Heart left ventricle (tissue), 16 donors: ENCODE measurements around the gene CCDC82. TPM values are rescaled to one million over a fixed set of nuclear protein-coding genes. Genes with fewer than 3 reads are reported as not detected.

Experiments
- ATAC-seq, 4 donors: fragments of 200-7000 bp; cut with Tn5 transposase; one replicate each; pipeline ENCODE4 v1.9.1; 2020 to 2022; ENCODE audit warnings: moderate library complexity in 4 of 4, mild to moderate bottlenecking in 3 of 4, moderate number of reproducible peaks in 1 of 4
- DNase-seq, 5 donors: peaks; one replicate each; pipeline ENCODE4 v3.0.0-alpha.2; 2020
- H3K27ac ChIP-seq, 12 donors: fragments of 200-600 bp; sonication (generic) in 4 of 12; one replicate each; pipeline versions ENCODE4 v1.5.0 to v1.8.0; 2016 to 2022; ENCODE audit warnings: mild to moderate bottlenecking in 2 of 12
- H3K27me3 ChIP-seq, 9 donors: fragments of 200-600 bp; sonication (generic) in 2 of 9; one replicate each; pipeline versions ENCODE4 v1.5.1 to v1.8.0; 2016 to 2022; ENCODE audit warnings: mild to moderate bottlenecking in 3 of 9
- H3K36me3 ChIP-seq, 9 donors: fragments of 200-600 bp; sonication (generic) in 2 of 9; one replicate each; pipeline versions ENCODE4 v1.5.0 to v1.8.0; 2018 to 2022; ENCODE audit warnings: mild to moderate bottlenecking in 2 of 9
- H3K4me1 ChIP-seq, 12 donors: fragments of 200-600 bp; sonication (generic) in 4 of 12; one replicate each; pipeline versions ENCODE4 v1.5.0 to v1.8.0; 2016 to 2022; ENCODE audit warnings: mild to moderate bottlenecking in 3 of 12
- H3K4me3 ChIP-seq, 12 donors: fragments of 200-600 bp; sonication (generic) in 4 of 12; one replicate each; pipeline versions ENCODE4 v1.5.0 to v1.8.0; 2017 to 2022; ENCODE audit warnings: mild to moderate bottlenecking in 9 of 12, moderate library complexity in 4 of 12
- H3K9me3 ChIP-seq, 12 donors: fragments of 200-600 bp; sonication (generic) in 4 of 12; one replicate each; pipeline versions ENCODE4 v1.5.0 to v1.8.0; 2016 to 2022; ENCODE audit warnings: mild to moderate bottlenecking in 1 of 12
- POLR2A ChIP-seq, 2 donors: fragments of 450-650 bp; IDR thresholded peaks; one replicate each; pipeline ENCODE4 v1.6.1; 2017; ENCODE audit warnings: antibody characterized with exemption in 2 of 2, mild to moderate bottlenecking in 2 of 2, moderate library complexity in 2 of 2
- WGBS, 4 donors: extraction: QIAGEN DNeasy Blood & Tissue Kit in 2 of 4; methylation state at CpG; one replicate each; pipeline versions ENCODE4 v1.1.5 to v1.1.7; 2013 to 2018; 5-methylcytosine and 5-hydroxymethylcytosine counted together
- intact Hi-C, 10 donors: fragments of 100-400 bp; cut with DNase I; formaldehyde crosslinking; loops; one replicate each; pipeline versions ENCODE4 v1.11.1 to v1.14.2; 2022
- polyA plus RNA-seq, 2 donors: library from polyadenylated mRNA; stranded (reverse); fragments of 200-250 nt; gene quantifications; one replicate each; pipeline ENCODE4 v1.2.3, GENCODE V29; 2013
- total RNA-seq, 9 donors: library from RNA; depleted of rRNA in 2 of 9; stranded (reverse); fragments of >200 nt in 2 of 9; fragmentation: NEBNext Ultra II Directional in 3 of 9; extraction: Animal tissue kit (Norgen Biotek cat#: 25700) in 3 of 9; gene quantifications; one replicate each; pipeline versions ENCODE4 v1.1.0 to v1.2.4, GENCODE V29; 2016 to 2023
- TF ChIP-seq, protein P1 (sequence below), 12 donors: fragments of 200-600 bp; sonication (generic) in 4 of 12; IDR thresholded peaks; one replicate each; pipeline versions ENCODE4 v1.5.0 to v1.8.0; 2018 to 2022; ENCODE audit warnings: antibody characterized with exemption in 12 of 12, mild to moderate bottlenecking in 5 of 12
- donor health status: ischemic (EF 13 %, LVEDD 7.1; RV severe dilation, severe dysfunction).
- donor health status: healthy with polysubstance abuse.
- donor health status: DM: no; HTN: yes; CAD: no.
- donor health status: DM: no; HTN: no; CAD: no.
- donor health status: ischemic (EF 25% LVEDD 6.9; RV normal size, moderate dysfunction).
- donor health status: ischemic (EF 25% LVEDD 5.7; RV mildly dilated, moderate dysfunction).
- donor health status: healthy.
- donor health status: DM: yes; HTN: yes; CAD: no.
- donor health status: ischemic (EF 35%, LVEDD 5.7; RV mildly dilated, moderate dysfunction).
- donor health status: nonischemic (EF 11% LVEDD 7.7; RV severe dilation, severe dysfunction).
- donor health status: DM: yes; HTN: yes; CAD: no.
- donor health status: PGD.
- donor health status: ischemic (EF 29% LVEDD 5.4; RV normal size, mild dysfunction).
- donor health status: nonischemic (EF 23%, LVEDD 6.1; RV moderate dilation, normal function).

Gene CCDC82
- total and polyA plus RNA-seq, 11 donors: 5.4 to 16.4 (median 14.5) TPM

DNA sequence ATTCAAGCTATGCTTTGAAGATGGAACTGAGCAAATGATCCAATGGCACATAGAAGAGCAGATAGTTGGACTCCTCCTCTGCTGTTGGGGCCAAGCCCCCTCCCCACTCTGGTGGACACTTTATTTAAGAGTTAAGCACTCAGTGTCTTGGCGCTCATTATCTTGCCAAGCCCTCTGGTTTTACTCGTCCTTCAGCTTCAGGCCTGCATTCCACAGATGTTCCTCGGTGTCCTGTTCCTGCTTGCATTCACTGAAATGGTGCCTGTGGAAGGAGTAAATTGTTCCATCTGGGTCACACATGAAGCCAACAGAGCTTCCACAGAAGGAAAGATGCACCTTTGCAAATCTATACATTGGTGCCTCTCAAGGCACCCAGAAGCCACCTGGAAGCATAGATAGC is 72.8 kb downstream of the CCDC82 start:
- Histone ChIP-seq H3K4me1 (peaks cover 0 to 94% (median 53%) of the 10 kb centered on the region in 12 donors), H3K27ac (no peak overlapping the region), H3K27me3 (no peaks in the 10 kb centered on the region)

DNA sequence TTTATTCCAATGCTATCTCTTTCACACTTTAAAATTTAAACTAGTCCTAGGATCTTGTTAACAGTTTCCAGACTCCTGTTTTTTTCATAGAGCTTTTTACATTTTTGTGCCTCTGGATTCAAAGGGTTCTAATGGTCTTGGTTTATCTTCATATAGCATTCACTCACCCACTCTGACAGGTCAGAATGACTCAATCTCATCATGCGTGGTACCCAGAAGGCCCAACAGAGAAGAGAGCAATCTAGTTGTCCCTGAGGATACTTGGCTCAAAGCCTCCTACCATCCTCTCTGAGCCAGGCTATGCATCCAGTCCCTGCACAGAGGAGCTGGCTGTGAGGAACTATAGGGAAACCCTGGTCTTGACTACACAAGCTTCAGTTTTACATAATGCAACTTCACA is 74.2 kb downstream of the CCDC82 start:
- WGBS, 4 donors: 77 to 96% (median 87%) methylated on average over 1 of the region's 1 CpG
- ATAC-seq (no peak), DNase-seq (no peak)
- no peaks in the 10 kb centered on the region for H3K36me3 ChIP-seq
- H3K4me1 ChIP-seq: peaks cover 0 to 98% (median 53%) of the 10 kb centered on the region in 12 donors
- H3K27ac ChIP-seq: peak overlapping the region in 5 of 12 donors; percentile 61 to 82 (median 67)
- no peak overlapping the region for H3K4me3 ChIP-seq
- no peaks in the 10 kb centered on the region for H3K9me3 ChIP-seq
- no peaks in the 10 kb centered on the region for H3K27me3 ChIP-seq
- TF ChIP-seq, protein P1, sequence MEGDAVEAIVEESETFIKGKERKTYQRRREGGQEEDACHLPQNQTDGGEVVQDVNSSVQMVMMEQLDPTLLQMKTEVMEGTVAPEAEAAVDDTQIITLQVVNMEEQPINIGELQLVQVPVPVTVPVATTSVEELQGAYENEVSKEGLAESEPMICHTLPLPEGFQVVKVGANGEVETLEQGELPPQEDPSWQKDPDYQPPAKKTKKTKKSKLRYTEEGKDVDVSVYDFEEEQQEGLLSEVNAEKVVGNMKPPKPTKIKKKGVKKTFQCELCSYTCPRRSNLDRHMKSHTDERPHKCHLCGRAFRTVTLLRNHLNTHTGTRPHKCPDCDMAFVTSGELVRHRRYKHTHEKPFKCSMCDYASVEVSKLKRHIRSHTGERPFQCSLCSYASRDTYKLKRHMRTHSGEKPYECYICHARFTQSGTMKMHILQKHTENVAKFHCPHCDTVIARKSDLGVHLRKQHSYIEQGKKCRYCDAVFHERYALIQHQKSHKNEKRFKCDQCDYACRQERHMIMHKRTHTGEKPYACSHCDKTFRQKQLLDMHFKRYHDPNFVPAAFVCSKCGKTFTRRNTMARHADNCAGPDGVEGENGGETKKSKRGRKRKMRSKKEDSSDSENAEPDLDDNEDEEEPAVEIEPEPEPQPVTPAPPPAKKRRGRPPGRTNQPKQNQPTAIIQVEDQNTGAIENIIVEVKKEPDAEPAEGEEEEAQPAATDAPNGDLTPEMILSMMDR (IDR thresholded peaks at IDR 0.05): no peak
- no peak for TF ChIP-seq POLR2A (IDR thresholded peaks at IDR 0.05)
- intact Hi-C loops: no loop called here

More for the DNA sequence above, 72.8 kb downstream of the CCDC82 start:
- TF ChIP-seq, protein P1 (IDR thresholded peaks at IDR 0.05): no peak
- TF ChIP-seq POLR2A (IDR thresholded peaks at IDR 0.05): no peak
- peak in 1 of 4 donors; percentile 16 for ATAC-seq
- Histone ChIP-seq H3K36me3 (no peaks in the 10 kb centered on the region), H3K9me3 (no peaks in the 10 kb centered on the region), H3K4me3 (no peak overlapping the region)
- DNase-seq: no peak
- 48 to 64% (median 56%) methylated on average over 3 of the region's 3 CpGs for WGBS, 4 donors
- intact Hi-C loops: no loop called here

DNA sequence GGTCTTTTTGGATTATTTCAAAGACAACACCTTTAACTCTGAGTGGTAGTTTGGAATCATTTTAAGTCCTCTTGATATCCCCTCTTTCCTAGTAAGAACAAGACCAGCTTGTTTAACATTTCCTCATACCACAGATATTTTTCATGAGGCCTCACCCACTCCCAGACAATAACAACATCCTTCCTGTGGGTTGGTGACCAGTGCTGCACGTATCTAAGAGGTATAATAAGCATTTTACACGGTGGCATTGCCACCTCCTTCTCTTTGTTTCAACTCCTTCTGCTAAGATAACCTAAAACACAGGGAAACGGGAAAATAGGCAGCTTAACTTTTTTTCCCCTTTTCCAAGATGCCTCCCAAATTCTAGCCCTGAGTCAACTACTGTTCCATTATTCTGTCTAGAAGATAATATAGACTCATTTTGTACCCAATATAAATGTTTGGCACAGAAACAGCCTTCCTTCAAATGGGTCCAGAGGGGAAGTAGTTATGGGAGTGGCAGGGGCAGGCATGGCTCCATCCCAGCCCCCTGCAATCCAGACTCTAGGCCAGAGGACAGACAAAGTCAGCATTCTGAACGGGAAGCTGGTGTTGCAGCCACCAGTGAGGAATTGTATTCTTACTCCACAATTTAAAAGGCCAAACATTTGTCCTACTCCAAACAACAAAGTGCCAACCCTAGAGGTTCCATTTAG is 75.2 kb downstream of the CCDC82 start:
- TF ChIP-seq POLR2A (IDR thresholded peaks at IDR 0.05): no peak
- TF ChIP-seq, protein P1 (IDR thresholded peaks at IDR 0.05): no peak
- Histone ChIP-seq H3K36me3 (no peaks in the 10 kb centered on the region), H3K4me1 (peaks cover 0 to 94% (median 53%) of the 10 kb centered on the region in 12 donors), H3K9me3 (no peaks in the 10 kb centered on the region), H3K27me3 (no peaks in the 10 kb centered on the region), H3K27ac (peak overlapping the region; percentile 3 to 82 (median 62)), H3K4me3 (no peak overlapping the region)
- intact Hi-C loops: no loop called here
- WGBS, 4 donors: 36 to 52% (median 46%) methylated on average over 3 to 4 of the region's 4 CpGs
- peak in 3 of 4 donors; percentile 64 to 87 (median 77) for ATAC-seq
- DNase-seq: peak in 2 of 5 donors; percentile 37 to 57

- ATAC-seq (no peak), DNase-seq (no peak)
- Histone ChIP-seq H3K4me1 (peaks cover 0 to 94% (median 53%) of the 10 kb centered on the region in 12 donors), H3K9me3 (no peaks in the 10 kb centered on the region), H3K4me3 (no peak overlapping the region), H3K27ac (peak overlapping the region in 2 of 12 donors; percentile 63 to 67), H3K27me3 (no peaks in the 10 kb centered on the region), H3K36me3 (no peaks in the 10 kb centered on the region)
- TF ChIP-seq, protein P1 (IDR thresholded peaks at IDR 0.05): no peak
- TF ChIP-seq POLR2A (IDR thresholded peaks at IDR 0.05): no peak
- intact Hi-C loops: no loop called here
- WGBS, 4 donors: 80 to 88% (median 87%) methylated on average over 6 of the region's 6 CpGs
These were observed 76.5 kb downstream of the CCDC82 start for GRCh38 chr11:96313163-96313562.
